HEK293 (cell line): ENCODE data around the gene ABHD5.

Experiments
- CTCF ChIA-PET: fragments of 350-600 bp; formaldehyde crosslinking; extraction: SDS; loops from one replicate; lab custom pipeline; 2021; ENCODE audit warnings: antibody characterized with exemption; lab: Yijun Ruan, JAX
- POLR2A ChIA-PET: fragments of 300-600 bp; formaldehyde crosslinking; extraction: SDS; loops from one replicate; lab custom pipeline; 2020; ENCODE audit warnings: antibody characterized with exemption, inconsistent platforms; lab: Yijun Ruan, JAX
- H3K27ac ChIP-seq: fragments of 200-500 bp; sonication (Bioruptor generic); 2 replicates; pipeline ENCODE4 v1.5.1; 2014; ENCODE audit warnings: low read depth, low read length, control low read depth, inconsistent platforms; ENCODE audit errors: extremely low read depth
- H3K36me3 ChIP-seq, 2 experiments: fragments of 200-500 bp in 1 of 2; sonication (Bioruptor generic) in 1 of 2; 1 replicate in 1 of 2; 2 replicates in 1 of 2; pipeline ENCODE4 v1.5.1; 2014 to 2017; ENCODE audit warnings: inconsistent platforms in 2 of 2, low read length in 2 of 2; ENCODE audit not compliant: control insufficient read depth in 2 of 2, insufficient read depth in 1 of 2
- H3K4me1 ChIP-seq: fragments of 200-500 bp; sonication (Bioruptor generic); 2 replicates; pipeline ENCODE4 v1.5.1; 2014; ENCODE audit warnings: mild to moderate bottlenecking, low read length, inconsistent platforms; ENCODE audit not compliant: control insufficient read depth, insufficient read depth
- H3K4me3 ChIP-seq: 2 replicates; pipeline ENCODE4 v1.5.1; 2011; ENCODE audit warnings: low read depth, mild to moderate bottlenecking, control low read depth, low read length, moderate library complexity
- H3K9me3 ChIP-seq: fragments of 200-500 bp; sonication (Bioruptor generic); 2 replicates; pipeline ENCODE4 v1.5.1; 2014; ENCODE audit warnings: low read depth, low read length, inconsistent platforms; ENCODE audit not compliant: control insufficient read depth, insufficient read depth
- SCRT2 ChIP-seq: fragments of 450-650 bp; formaldehyde crosslinking; IDR thresholded peaks from 2 replicates; pipeline ENCODE4 v1.5.1; 2016; ENCODE audit warnings: missing biosample characterization, missing genetic modification characterization
- ZBTB20 ChIP-seq: fragments of 450-650 bp; formaldehyde crosslinking; IDR thresholded peaks from 2 replicates; pipeline ENCODE4 v1.5.1; 2016; ENCODE audit warnings: missing biosample characterization, missing genetic modification characterization
- ZBTB48 ChIP-seq: fragments of 450-650 bp; formaldehyde crosslinking; IDR thresholded peaks from 2 replicates; pipeline ENCODE4 v1.5.1; 2016; ENCODE audit warnings: missing biosample characterization, missing genetic modification characterization
- ZNF2 ChIP-seq: fragments of 450-650 bp; formaldehyde crosslinking; IDR thresholded peaks from 2 replicates; pipeline ENCODE4 v1.5.1; 2016; ENCODE audit warnings: missing biosample characterization, missing genetic modification characterization
- ZNF214 ChIP-seq: fragments of 450-650 bp; formaldehyde crosslinking; IDR thresholded peaks from 2 replicates; pipeline ENCODE4 v1.5.1; 2017; ENCODE audit warnings: missing biosample characterization, mild to moderate bottlenecking, missing genetic modification characterization, borderline replicate concordance
- ZNF248 ChIP-seq: fragments of 450-650 bp; formaldehyde crosslinking; IDR thresholded peaks from 2 replicates; pipeline ENCODE4 v1.5.1; 2017; ENCODE audit warnings: missing biosample characterization, missing genetic modification characterization
- ZNF302 ChIP-seq: fragments of 450-650 bp; formaldehyde crosslinking; IDR thresholded peaks from 2 replicates; pipeline ENCODE4 v1.5.1; 2016; ENCODE audit warnings: missing biosample characterization, missing genetic modification characterization, low read depth
- ZNF350 ChIP-seq: fragments of 450-650 bp; formaldehyde crosslinking; IDR thresholded peaks from 2 replicates; pipeline ENCODE4 v1.5.0; 2017; ENCODE audit warnings: missing biosample characterization, mild to moderate bottlenecking, missing genetic modification characterization
- ZNF473 ChIP-seq: fragments of 450-650 bp; formaldehyde crosslinking; IDR thresholded peaks from 2 replicates; pipeline ENCODE4 v1.5.1; 2017; ENCODE audit warnings: missing biosample characterization, missing genetic modification characterization
- ZNF510 ChIP-seq: fragments of 450-650 bp; formaldehyde crosslinking; IDR thresholded peaks from 2 replicates; pipeline ENCODE4 v1.5.1; 2018; ENCODE audit warnings: mild to moderate bottlenecking, missing genetic modification characterization, missing biosample characterization; ENCODE audit not compliant: insufficient replicate concordance
- ZNF654 ChIP-seq: fragments of 450-650 bp; formaldehyde crosslinking; IDR thresholded peaks from 2 replicates; pipeline ENCODE4 v1.5.1; 2016; ENCODE audit warnings: low read depth, missing biosample characterization, missing genetic modification characterization
- ZNF670 ChIP-seq: fragments of 450-650 bp; formaldehyde crosslinking; IDR thresholded peaks from 2 replicates; pipeline ENCODE4 v1.5.1; 2016; ENCODE audit warnings: missing biosample characterization, missing genetic modification characterization, low read depth
- ZNF768 ChIP-seq: fragments of 450-650 bp; formaldehyde crosslinking; IDR thresholded peaks from 2 replicates; pipeline ENCODE4 v1.5.1; 2018; ENCODE audit warnings: missing biosample characterization, mild to moderate bottlenecking, missing genetic modification characterization
- TF ChIP-seq, protein P1 (sequence below): fragments of 450-650 bp; formaldehyde crosslinking; IDR thresholded peaks from 2 replicates; pipeline ENCODE4 v1.5.1; 2016; ENCODE audit warnings: missing biosample characterization, missing genetic modification characterization, borderline replicate concordance
- TF ChIP-seq, protein P2 (sequence below): fragments of 450-650 bp; formaldehyde crosslinking; IDR thresholded peaks from 2 replicates; pipeline ENCODE4 v1.5.1; 2016; ENCODE audit warnings: missing biosample characterization, missing genetic modification characterization
- TF ChIP-seq, protein P3 (sequence below): fragments of 450-650 bp; formaldehyde crosslinking; IDR thresholded peaks from 2 replicates; pipeline ENCODE4 v1.5.1; 2016; ENCODE audit warnings: missing biosample characterization, missing genetic modification characterization
- TF ChIP-seq, protein P4 (sequence below): fragments of 450-650 bp; formaldehyde crosslinking; IDR thresholded peaks from 2 replicates; pipeline ENCODE4 v1.5.1; 2016; ENCODE audit warnings: missing biosample characterization, missing genetic modification characterization, low read depth
- TF ChIP-seq, protein P5 (sequence below): fragments of 450-650 bp; formaldehyde crosslinking; IDR thresholded peaks from 2 replicates; pipeline ENCODE4 v1.5.1; 2016; ENCODE audit warnings: missing biosample characterization, missing genetic modification characterization
- TF ChIP-seq, protein P6 (sequence below): fragments of 450-650 bp; formaldehyde crosslinking; IDR thresholded peaks from 2 replicates; pipeline ENCODE4 v1.5.1; 2017; ENCODE audit warnings: missing biosample characterization, missing genetic modification characterization

The ABHD5 gene

DNA sequence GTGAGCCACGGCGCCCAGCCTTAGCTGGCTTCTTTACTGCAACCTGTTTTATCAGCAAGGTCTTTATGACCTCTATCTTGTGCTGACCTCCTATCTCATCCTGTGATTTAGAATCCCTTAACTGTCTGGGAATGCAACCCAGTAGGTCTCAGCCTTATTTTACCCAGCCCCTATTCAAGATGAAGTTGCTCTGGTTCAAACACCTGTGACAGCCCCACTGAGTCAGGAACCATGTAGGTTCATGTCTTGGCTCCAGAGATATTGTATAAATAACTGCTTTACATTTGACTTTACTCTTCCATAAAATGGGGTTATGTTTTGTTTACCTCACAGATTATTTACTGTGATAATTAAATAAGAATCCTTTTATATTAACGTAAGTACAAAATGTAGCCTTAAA is 41.8 kb upstream of the ABHD5 start:
- H3K9me3 ChIP-seq = no peaks in the 10 kb centered on the region
- no peak overlapping the region for H3K27ac ChIP-seq
- no peaks in the 10 kb centered on the region for H3K4me1 ChIP-seq
- H3K4me3 ChIP-seq = no peak overlapping the region
- CTCF ChIA-PET = interaction anchor here (0.6 kb wide), 1 partner anchor 9 kb away, joined by 3 read pairs; no protein-coding TSS in a partner anchor
- H3K36me3 ChIP-seq = no peaks in the 10 kb centered on the region
- POLR2A ChIA-PET = no interaction called here
- TF ChIP-seq SCRT2 (tag by site-specific recombination) = no peak
- TF ChIP-seq, protein P1, sequence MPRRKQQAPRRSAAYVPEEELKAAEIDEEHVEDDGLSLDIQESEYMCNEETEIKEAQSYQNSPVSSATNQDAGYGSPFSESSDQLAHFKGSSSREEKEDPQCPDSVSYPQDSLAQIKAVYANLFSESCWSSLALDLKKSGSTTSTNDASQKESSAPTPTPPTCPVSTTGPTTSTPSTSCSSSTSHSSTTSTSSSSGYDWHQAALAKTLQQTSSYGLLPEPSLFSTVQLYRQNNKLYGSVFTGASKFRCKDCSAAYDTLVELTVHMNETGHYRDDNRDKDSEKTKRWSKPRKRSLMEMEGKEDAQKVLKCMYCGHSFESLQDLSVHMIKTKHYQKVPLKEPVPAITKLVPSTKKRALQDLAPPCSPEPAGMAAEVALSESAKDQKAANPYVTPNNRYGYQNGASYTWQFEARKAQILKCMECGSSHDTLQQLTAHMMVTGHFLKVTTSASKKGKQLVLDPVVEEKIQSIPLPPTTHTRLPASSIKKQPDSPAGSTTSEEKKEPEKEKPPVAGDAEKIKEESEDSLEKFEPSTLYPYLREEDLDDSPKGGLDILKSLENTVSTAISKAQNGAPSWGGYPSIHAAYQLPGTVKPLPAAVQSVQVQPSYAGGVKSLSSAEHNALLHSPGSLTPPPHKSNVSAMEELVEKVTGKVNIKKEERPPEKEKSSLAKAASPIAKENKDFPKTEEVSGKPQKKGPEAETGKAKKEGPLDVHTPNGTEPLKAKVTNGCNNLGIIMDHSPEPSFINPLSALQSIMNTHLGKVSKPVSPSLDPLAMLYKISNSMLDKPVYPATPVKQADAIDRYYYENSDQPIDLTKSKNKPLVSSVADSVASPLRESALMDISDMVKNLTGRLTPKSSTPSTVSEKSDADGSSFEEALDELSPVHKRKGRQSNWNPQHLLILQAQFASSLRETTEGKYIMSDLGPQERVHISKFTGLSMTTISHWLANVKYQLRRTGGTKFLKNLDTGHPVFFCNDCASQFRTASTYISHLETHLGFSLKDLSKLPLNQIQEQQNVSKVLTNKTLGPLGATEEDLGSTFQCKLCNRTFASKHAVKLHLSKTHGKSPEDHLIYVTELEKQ (tag by site-specific recombination) = no peak
- TF ChIP-seq ZNF510 (tag by site-specific recombination) = no peak
- TF ChIP-seq, protein P2, sequence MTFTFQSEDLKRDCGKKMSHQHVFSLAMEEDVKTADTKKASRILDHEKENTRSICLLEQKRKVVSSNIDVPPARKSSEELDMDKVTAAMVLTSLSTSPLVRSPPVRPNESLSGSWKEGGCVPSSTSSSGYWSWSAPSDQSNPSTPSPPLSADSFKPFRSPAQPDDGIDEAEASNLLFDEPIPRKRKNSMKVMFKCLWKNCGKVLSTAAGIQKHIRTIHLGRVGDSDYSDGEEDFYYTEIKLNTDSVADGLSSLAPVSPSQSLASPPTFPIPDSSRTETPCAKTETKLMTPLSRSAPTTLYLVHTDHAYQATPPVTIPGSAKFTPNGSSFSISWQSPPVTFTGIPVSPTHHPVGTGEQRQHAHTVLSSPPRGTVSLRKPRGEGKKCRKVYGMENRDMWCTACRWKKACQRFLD (tag by site-specific recombination) = no peak
- no peak for TF ChIP-seq ZNF302 (tag by site-specific recombination)
- no peak for TF ChIP-seq ZNF2 (tag by site-specific recombination)
- TF ChIP-seq ZNF670 (tag by site-specific recombination) = no peak

DNA sequence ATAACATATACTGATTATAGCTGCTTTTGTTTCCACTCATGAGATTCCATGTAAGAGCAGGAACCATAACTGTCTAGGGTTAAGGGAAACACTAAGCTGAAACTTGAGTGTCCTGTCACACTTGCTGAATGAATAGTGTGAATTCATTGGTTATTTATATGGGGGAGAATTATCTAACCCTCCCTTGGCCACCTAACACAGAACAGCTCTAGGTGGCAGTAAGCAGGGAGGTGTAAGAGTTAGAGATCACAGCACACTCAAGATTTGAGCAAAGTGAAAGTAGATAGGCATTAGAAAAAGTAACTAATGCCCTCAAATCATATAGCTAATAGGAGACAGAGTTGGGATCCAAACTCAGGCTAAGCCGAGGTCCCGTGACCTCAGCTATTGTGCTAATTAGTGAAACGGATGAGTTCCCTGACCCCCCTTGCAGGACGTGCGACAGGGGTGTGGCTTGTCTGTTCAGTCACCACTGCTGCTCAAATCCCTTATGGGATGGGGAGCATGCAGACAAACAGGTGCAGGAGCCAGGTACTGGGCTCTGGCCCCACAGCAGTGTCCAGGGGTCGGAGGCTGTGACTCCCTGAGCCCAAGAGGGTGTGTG is 41.3 kb upstream of the ABHD5 start:
- TF ChIP-seq ZNF350 (tag by site-specific recombination) = no peak
- TF ChIP-seq, protein P3, sequence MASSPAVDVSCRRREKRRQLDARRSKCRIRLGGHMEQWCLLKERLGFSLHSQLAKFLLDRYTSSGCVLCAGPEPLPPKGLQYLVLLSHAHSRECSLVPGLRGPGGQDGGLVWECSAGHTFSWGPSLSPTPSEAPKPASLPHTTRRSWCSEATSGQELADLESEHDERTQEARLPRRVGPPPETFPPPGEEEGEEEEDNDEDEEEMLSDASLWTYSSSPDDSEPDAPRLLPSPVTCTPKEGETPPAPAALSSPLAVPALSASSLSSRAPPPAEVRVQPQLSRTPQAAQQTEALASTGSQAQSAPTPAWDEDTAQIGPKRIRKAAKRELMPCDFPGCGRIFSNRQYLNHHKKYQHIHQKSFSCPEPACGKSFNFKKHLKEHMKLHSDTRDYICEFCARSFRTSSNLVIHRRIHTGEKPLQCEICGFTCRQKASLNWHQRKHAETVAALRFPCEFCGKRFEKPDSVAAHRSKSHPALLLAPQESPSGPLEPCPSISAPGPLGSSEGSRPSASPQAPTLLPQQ = no peak
- no peaks in the 10 kb centered on the region for H3K9me3 ChIP-seq
- H3K27ac ChIP-seq = no peak overlapping the region
- H3K36me3 ChIP-seq = no peaks in the 10 kb centered on the region
- CTCF ChIA-PET = interaction anchor here (0.6 kb wide), 1 partner anchor 8 kb away, joined by 3 read pairs; no protein-coding TSS in a partner anchor
- H3K4me3 ChIP-seq = no peak overlapping the region
- POLR2A ChIA-PET = no interaction called here
- H3K4me1 ChIP-seq = no peaks in the 10 kb centered on the region

DNA sequence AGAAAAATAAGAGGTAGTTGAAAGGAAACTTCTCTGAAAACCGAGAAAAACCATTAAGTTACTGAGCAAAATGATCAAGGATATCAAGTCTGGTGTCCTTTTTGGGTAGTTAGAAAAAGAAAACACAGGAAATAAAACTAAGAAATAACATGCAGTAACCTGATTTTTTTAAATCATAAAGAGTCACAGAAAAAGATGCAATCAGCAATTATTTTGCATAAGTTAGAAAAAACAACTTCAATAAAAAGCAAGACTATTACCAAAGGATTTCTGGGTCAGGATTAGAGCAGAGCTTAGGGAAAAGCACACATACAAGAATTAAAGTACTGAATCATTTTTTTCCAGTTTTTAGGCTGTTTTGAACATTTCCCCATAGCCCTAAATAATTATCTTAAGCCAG is 40.4 kb upstream of the ABHD5 start:
- TF ChIP-seq, protein P4, sequence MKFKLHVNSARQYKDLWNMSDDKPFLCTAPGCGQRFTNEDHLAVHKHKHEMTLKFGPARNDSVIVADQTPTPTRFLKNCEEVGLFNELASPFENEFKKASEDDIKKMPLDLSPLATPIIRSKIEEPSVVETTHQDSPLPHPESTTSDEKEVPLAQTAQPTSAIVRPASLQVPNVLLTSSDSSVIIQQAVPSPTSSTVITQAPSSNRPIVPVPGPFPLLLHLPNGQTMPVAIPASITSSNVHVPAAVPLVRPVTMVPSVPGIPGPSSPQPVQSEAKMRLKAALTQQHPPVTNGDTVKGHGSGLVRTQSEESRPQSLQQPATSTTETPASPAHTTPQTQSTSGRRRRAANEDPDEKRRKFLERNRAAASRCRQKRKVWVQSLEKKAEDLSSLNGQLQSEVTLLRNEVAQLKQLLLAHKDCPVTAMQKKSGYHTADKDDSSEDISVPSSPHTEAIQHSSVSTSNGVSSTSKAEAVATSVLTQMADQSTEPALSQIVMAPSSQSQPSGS (tag by site-specific recombination) = no peak
- TF ChIP-seq ZBTB48 (tag by site-specific recombination) (no peak), ZNF248 (no peak), ZNF473 (tag by site-specific recombination) (no peak), ZNF768 (tag by site-specific recombination) (no peak), ZNF214 (tag by site-specific recombination) (no peak), ZNF654 (no peak), ZBTB20 (no peak)
- TF ChIP-seq, protein P5, sequence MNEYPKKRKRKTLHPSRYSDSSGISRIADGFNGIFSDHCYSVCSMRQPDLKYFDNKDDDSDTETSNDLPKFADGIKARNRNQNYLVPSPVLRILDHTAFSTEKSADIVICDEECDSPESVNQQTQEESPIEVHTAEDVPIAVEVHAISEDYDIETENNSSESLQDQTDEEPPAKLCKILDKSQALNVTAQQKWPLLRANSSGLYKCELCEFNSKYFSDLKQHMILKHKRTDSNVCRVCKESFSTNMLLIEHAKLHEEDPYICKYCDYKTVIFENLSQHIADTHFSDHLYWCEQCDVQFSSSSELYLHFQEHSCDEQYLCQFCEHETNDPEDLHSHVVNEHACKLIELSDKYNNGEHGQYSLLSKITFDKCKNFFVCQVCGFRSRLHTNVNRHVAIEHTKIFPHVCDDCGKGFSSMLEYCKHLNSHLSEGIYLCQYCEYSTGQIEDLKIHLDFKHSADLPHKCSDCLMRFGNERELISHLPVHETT (tag by site-specific recombination) = no peak
- TF ChIP-seq, protein P6, sequence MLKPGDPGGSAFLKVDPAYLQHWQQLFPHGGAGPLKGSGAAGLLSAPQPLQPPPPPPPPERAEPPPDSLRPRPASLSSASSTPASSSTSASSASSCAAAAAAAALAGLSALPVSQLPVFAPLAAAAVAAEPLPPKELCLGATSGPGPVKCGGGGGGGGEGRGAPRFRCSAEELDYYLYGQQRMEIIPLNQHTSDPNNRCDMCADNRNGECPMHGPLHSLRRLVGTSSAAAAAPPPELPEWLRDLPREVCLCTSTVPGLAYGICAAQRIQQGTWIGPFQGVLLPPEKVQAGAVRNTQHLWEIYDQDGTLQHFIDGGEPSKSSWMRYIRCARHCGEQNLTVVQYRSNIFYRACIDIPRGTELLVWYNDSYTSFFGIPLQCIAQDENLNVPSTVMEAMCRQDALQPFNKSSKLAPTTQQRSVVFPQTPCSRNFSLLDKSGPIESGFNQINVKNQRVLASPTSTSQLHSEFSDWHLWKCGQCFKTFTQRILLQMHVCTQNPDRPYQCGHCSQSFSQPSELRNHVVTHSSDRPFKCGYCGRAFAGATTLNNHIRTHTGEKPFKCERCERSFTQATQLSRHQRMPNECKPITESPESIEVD (tag by site-specific recombination) = no peak
- ChIA-PET CTCF (no interaction called here), POLR2A (no interaction called here)
- Histone ChIP-seq H3K9me3 (no peaks in the 10 kb centered on the region), H3K4me3 (no peak overlapping the region), H3K27ac (no peak overlapping the region), H3K4me1 (no peaks in the 10 kb centered on the region), H3K36me3 (no peaks in the 10 kb centered on the region)
